ENCODE results near the gene MEOX1.

Gene MEOX1

GRCh38 chr17:43683928-43684653 is 22.4 kb upstream of the MEOX1 start:
- H3K4me3 ChIP-seq (ENCODE audit: low read depth, low read length, poor library complexity, severe bottlenecking): no peak overlapping the region
- no peaks in the 10 kb centered on the region for H3K79me2 ChIP-seq (ENCODE audit: insufficient read depth, low read length)
- no peak for TF ChIP-seq CTCF (IDR thresholded peaks at IDR 0.05; ENCODE audit: low read length)
- no peak for TF ChIP-seq EZH2 (IDR thresholded peaks at IDR 0.05; ENCODE audit: borderline replicate concordance, low read length)
- H3K9me3 ChIP-seq (ENCODE audit: low read length): no peaks in the 10 kb centered on the region
- no peaks in the 10 kb centered on the region for H3K36me3 ChIP-seq (ENCODE audit: insufficient read depth, low read length)
- no peaks in the 10 kb centered on the region; the same call in 1 of the 2 replicates for H3K27me3 ChIP-seq (ENCODE audit: insufficient read depth, low read length)
- no peaks in the 10 kb centered on the region for H3F3A ChIP-seq (ENCODE audit: insufficient read depth, low read length)
- H4K20me1 ChIP-seq (ENCODE audit: insufficient read depth, low read length): no peaks in the 10 kb centered on the region
- H3K4me2 ChIP-seq (ENCODE audit: low read length): no peak overlapping the region
- no peak overlapping the region for H3K9ac ChIP-seq (ENCODE audit: low read length)
- no peak overlapping the region for H2AFZ ChIP-seq (ENCODE audit: low read length)
- H3K9me2 ChIP-seq (ENCODE audit: low read depth, low read length): no peaks in the 10 kb centered on the region
- H3K4me1 ChIP-seq (ENCODE audit: insufficient read depth, low read length, severe bottlenecking): no peaks in the 10 kb centered on the region
- no peak overlapping the region for H3K27ac ChIP-seq (ENCODE audit: low read depth, low read length, poor library complexity, severe bottlenecking)

GRCh38 chr17:43680461-43680860 is 18.7 kb upstream of the MEOX1 start:
- no peak overlapping the region for H3K4me2 ChIP-seq (ENCODE audit: low read length)
- no peak overlapping the region for H2AFZ ChIP-seq (ENCODE audit: low read length)
- no peak overlapping the region for H3K4me3 ChIP-seq (ENCODE audit: low read depth, low read length, poor library complexity, severe bottlenecking)
- no peak overlapping the region for H3K27ac ChIP-seq (ENCODE audit: low read depth, low read length, poor library complexity, severe bottlenecking)
- no peaks in the 10 kb centered on the region for H3K9me2 ChIP-seq (ENCODE audit: low read depth, low read length)
- no peaks in the 10 kb centered on the region; the same call in 1 of the 2 replicates for H3K27me3 ChIP-seq (ENCODE audit: insufficient read depth, low read length)
- H3F3A ChIP-seq (ENCODE audit: insufficient read depth, low read length): no peaks in the 10 kb centered on the region
- H3K79me2 ChIP-seq (ENCODE audit: insufficient read depth, low read length): no peaks in the 10 kb centered on the region
- H3K9me3 ChIP-seq (ENCODE audit: low read length): no peaks in the 10 kb centered on the region
- H3K9ac ChIP-seq (ENCODE audit: low read length): no peak overlapping the region
- no peak for TF ChIP-seq CTCF (IDR thresholded peaks at IDR 0.05; ENCODE audit: low read length)
- no peak for TF ChIP-seq EZH2 (IDR thresholded peaks at IDR 0.05; ENCODE audit: borderline replicate concordance, low read length)
- H4K20me1 ChIP-seq (ENCODE audit: insufficient read depth, low read length): no peaks in the 10 kb centered on the region
- no peaks in the 10 kb centered on the region for H3K36me3 ChIP-seq (ENCODE audit: insufficient read depth, low read length)
- H3K4me1 ChIP-seq (ENCODE audit: insufficient read depth, low read length, severe bottlenecking): no peaks in the 10 kb centered on the region

GRCh38 chr17:43679911-43680310 is 18.2 kb upstream of the MEOX1 start:
- Histone ChIP-seq H3K27me3 (ENCODE audit: insufficient read depth, low read length) (no peaks in the 10 kb centered on the region; the same call in 1 of the 2 replicates), H3K9ac (ENCODE audit: low read length) (no peak overlapping the region), H3K4me3 (ENCODE audit: low read depth, low read length, poor library complexity, severe bottlenecking) (no peak overlapping the region), H3K79me2 (ENCODE audit: insufficient read depth, low read length) (no peaks in the 10 kb centered on the region), H2AFZ (ENCODE audit: low read length) (no peak overlapping the region), H3F3A (ENCODE audit: insufficient read depth, low read length) (no peaks in the 10 kb centered on the region), H3K9me2 (ENCODE audit: low read depth, low read length) (no peaks in the 10 kb centered on the region), H3K4me2 (ENCODE audit: low read length) (no peak overlapping the region), H3K36me3 (ENCODE audit: insufficient read depth, low read length) (no peaks in the 10 kb centered on the region), H4K20me1 (ENCODE audit: insufficient read depth, low read length) (no peaks in the 10 kb centered on the region), H3K27ac (ENCODE audit: low read depth, low read length, poor library complexity, severe bottlenecking) (no peak overlapping the region), H3K4me1 (ENCODE audit: insufficient read depth, low read length, severe bottlenecking) (no peaks in the 10 kb centered on the region), H3K9me3 (ENCODE audit: low read length) (no peaks in the 10 kb centered on the region)
- TF ChIP-seq EZH2 (IDR thresholded peaks at IDR 0.05; ENCODE audit: borderline replicate concordance, low read length) (no peak), CTCF (IDR thresholded peaks at IDR 0.05; ENCODE audit: low read length) (no peak)

Measured in OCI-LY1 (cell line).